Mucosa of descending colon (tissue), 3 donors: ENCODE data around the gene ZNF331. TPM values are rescaled to one million over a fixed set of nuclear protein-coding genes. Genes with fewer than 3 reads are reported as not detected.

Source experiments
- ATAC-seq: fragments of 200-7000 bp; cut with Tn5 transposase; one replicate; pipeline ENCODE4 v1.9.1; 2020; ENCODE audit warnings: mild to moderate bottlenecking, moderate library complexity
- DNase-seq, 3 donors: peaks; one replicate each; pipeline ENCODE4 v3.0.0-alpha.2; 2020
- H3K36me3 ChIP-seq: fragments of 200-600 bp; one replicate; pipeline ENCODE4 v1.8.0; 2021; ENCODE audit warnings: low read depth, mild to moderate bottlenecking
- H3K4me1 ChIP-seq: fragments of 200-600 bp; one replicate; pipeline ENCODE4 v1.8.0; 2021; ENCODE audit warnings: low read depth, mild to moderate bottlenecking
- H3K4me3 ChIP-seq: fragments of 200-600 bp; one replicate; pipeline ENCODE4 v1.8.0; 2021; ENCODE audit warnings: mild to moderate bottlenecking
- H3K9me3 ChIP-seq: fragments of 200-600 bp; one replicate; pipeline ENCODE4 v1.8.0; 2021; ENCODE audit warnings: mild to moderate bottlenecking
- intact Hi-C, 2 donors: fragments of 100-400 bp; cut with DNase I in 1 of 2; cut with micrococcal nuclease in 1 of 2; formaldehyde crosslinking; loops; one replicate each; pipeline versions ENCODE4 v1.11.0 to v1.11.1; 2022; cut with DNase I, micrococcal nuclease
- total RNA-seq, 3 donors: library from RNA; stranded (reverse); fragmentation: NEBNext Ultra II Directional in 2 of 3; extraction: Animal tissue kit (Norgen Biotek cat#: 25700) in 2 of 3; gene quantifications; one replicate each; pipeline versions ENCODE4 v1.2.1 to v1.2.4, GENCODE V29; 2021 to 2023
- TF ChIP-seq, protein P1 (sequence below): fragments of 200-600 bp; IDR thresholded peaks from one replicate; pipeline ENCODE4 v1.8.0; 2022; ENCODE audit warnings: antibody characterized with exemption, mild to moderate bottlenecking
- donor health status: DM: no; HTN: no; CAD: no; lungs with moderate emphysema.
- donor health status: DM: no; HTN: no; CAD: no.
- donor health status: DM: no; HTN: yes; CAD: no.

ZNF331 gene
- total RNA-seq, 3 donors from 2014 or later: 4.6 to 18.8 (median 6.1) TPM

DNA sequence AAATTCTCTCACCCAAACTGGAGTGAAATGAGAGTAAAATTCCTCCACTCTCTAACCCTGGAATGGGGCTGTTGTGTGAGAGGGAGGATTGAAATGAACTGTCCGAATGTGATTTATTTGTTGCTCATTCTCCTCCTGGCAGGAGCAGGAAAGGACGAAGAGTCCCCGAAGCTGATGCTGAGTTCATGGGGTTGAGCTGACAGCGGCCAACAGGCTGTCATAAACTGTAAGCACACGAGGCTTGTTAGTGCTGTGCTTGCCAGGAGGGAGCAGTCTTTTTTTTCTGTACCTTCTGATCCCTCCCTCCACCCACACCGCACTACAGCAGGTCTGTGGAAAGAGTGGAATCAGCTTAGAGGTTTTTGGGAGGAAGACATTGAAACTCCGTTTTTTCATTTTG is 33.1 kb upstream of the ZNF331 start:
- no peaks in the 10 kb centered on the region for H3K4me1 ChIP-seq
- ATAC-seq: no peak
- no peaks in the 10 kb centered on the region for H3K36me3 ChIP-seq
- no peak overlapping the region for H3K4me3 ChIP-seq
- no peak for DNase-seq
- intact Hi-C loops: no loop called here
- TF ChIP-seq, protein P1, sequence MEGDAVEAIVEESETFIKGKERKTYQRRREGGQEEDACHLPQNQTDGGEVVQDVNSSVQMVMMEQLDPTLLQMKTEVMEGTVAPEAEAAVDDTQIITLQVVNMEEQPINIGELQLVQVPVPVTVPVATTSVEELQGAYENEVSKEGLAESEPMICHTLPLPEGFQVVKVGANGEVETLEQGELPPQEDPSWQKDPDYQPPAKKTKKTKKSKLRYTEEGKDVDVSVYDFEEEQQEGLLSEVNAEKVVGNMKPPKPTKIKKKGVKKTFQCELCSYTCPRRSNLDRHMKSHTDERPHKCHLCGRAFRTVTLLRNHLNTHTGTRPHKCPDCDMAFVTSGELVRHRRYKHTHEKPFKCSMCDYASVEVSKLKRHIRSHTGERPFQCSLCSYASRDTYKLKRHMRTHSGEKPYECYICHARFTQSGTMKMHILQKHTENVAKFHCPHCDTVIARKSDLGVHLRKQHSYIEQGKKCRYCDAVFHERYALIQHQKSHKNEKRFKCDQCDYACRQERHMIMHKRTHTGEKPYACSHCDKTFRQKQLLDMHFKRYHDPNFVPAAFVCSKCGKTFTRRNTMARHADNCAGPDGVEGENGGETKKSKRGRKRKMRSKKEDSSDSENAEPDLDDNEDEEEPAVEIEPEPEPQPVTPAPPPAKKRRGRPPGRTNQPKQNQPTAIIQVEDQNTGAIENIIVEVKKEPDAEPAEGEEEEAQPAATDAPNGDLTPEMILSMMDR: no peak
- H3K9me3 ChIP-seq: no peaks in the 10 kb centered on the region

DNA sequence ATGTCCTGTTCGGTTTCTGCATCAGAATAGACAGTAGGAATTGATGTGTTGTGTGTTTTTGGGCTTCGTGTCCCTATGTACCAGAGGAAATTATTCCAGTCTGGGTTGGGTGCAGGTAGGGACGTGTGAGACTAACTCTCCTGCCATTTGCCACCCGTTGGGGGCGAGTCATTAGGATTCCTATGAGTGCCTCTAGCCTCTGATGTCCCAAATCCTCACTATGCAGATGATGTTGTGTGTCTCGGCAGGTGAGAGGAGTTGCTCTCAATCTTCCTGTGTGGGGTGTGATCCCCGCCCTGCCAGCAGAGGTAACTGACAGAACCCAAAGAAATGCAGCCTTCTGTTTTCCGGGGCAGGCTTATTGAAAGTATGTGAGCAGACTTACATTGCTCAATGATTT is 31.2 kb upstream of the ZNF331 start:
- Histone ChIP-seq H3K4me1 (no peaks in the 10 kb centered on the region), H3K9me3 (no peaks in the 10 kb centered on the region), H3K36me3 (no peaks in the 10 kb centered on the region), H3K4me3 (no peak overlapping the region)
- no peak for ATAC-seq
- intact Hi-C loops: no loop called here
- TF ChIP-seq, protein P1: no peak
- DNase-seq: no peak

DNA sequence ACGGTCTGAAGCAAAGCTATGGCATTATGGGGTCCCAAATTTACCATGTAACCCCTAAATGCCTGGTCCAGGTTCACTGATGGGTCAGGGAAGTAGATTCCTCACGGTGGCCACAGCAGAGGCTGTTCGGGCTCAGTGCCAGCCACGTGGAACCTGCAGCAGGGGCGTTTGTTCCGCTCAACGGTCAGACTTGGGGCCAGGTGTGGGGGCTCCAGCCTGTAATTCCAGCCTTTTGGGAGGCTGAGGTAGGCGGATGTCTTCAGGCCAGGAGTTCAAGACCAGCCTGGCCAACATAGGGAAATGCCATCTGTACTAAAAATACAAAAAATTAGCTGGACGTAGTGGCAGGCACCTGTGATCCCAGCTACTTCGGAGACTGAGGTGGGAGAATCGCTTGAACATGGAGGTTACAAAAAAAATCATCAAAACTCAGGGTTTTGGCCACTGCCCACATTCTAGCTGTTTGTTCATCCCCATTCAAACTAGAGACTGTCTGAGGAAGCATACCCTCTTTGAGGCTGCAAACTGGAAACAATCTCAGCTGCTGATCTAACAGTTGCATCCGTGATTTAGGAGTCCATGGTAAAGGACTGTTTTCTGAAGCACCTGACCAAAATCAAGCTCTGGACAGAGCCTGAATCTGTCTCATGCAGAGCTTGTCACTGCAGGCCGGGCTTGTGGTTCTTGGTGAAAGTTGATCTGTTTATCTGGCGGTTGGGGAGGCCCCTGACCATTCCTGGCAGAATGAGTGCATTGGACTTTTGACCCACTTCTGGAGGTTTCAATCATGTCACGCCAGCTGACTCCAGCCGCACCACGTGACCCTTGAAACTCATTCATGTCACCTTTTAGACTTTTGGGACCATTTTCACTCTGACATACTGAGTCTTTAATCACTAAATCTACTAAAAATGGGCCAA is 30.2 kb upstream of the ZNF331 start:
- ATAC-seq (no peak), DNase-seq (no peak)
- Histone ChIP-seq H3K36me3 (no peaks in the 10 kb centered on the region), H3K4me3 (no peak overlapping the region), H3K9me3 (no peaks in the 10 kb centered on the region), H3K4me1 (no peaks in the 10 kb centered on the region)
- TF ChIP-seq, protein P1: no peak
- intact Hi-C loops: no loop called here

DNA sequence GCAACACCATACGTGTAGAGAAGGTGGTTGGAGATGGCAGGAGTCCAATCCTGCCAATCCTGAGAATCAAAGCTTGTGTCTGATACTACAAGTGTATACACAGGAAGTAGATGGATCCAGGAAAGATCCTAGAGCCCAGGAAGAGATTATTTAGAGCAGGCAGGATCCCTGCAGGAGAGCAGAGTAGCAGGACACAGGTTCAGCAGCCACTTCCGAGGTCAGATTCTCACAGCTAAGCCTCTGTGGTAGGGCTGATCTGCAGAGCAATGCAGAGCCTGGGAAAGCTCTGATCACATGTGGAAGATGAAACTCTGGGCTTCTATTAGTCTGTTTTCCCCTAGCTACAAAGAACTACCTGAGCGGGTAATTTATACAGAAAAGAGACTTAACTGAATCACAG is 28.5 kb upstream of the ZNF331 start:
- ATAC-seq (no peak), DNase-seq (no peak)
- Histone ChIP-seq H3K9me3 (no peaks in the 10 kb centered on the region), H3K4me1 (no peaks in the 10 kb centered on the region), H3K36me3 (no peaks in the 10 kb centered on the region), H3K4me3 (no peak overlapping the region)
- TF ChIP-seq, protein P1: no peak
- intact Hi-C loops: no loop called here

DNA sequence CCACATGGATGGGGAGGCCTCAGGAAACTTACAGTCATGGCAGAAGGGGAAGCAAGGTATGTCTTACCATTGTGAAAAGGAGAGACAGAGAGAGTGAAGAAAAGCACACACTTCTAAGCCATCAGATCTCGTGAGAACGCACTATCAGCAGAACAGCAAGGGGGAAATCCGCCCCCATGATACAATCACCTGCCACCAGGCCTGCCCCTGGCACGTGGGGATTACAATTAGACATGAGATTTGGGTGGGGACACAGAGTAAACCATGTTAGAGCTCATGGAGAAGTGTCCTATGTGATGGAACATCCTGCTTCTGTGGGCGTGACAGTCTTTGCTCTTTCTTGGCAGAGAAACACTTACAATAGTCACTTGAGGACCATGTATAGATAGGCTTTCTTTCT is 28.1 kb upstream of the ZNF331 start:
- no peaks in the 10 kb centered on the region for H3K36me3 ChIP-seq
- H3K9me3 ChIP-seq: no peaks in the 10 kb centered on the region
- H3K4me3 ChIP-seq: no peak overlapping the region
- no peak for DNase-seq
- no peaks in the 10 kb centered on the region for H3K4me1 ChIP-seq
- intact Hi-C loops: no loop called here
- no peak for ATAC-seq
- TF ChIP-seq, protein P1: no peak
